HepG2 (cell line): ENCODE measurements around the gene SRP9. TPM values are rescaled to one million over a fixed set of nuclear protein-coding genes. Genes with fewer than 3 reads are reported as not detected.

Experiments
- ATAC-seq: fragments of 200-7000 bp; cut with Tn5 transposase; 3 replicates; pipeline ENCODE4 v1.9.1; 2020; ENCODE audit warnings: mild to moderate bottlenecking, moderate library complexity
- BruUV-seq: library from RNA; stranded (reverse); fragments of 400-500 nt; replicated peaks from 2 replicates; lab custom pipeline; 2021; lab: Mats Ljungman, UMichigan
- CTCF ChIA-PET: fragments of 300-600 bp; formaldehyde crosslinking; extraction: SDS; loops from one replicate; lab custom pipeline; 2021; ENCODE audit warnings: low total read pairs, inconsistent platforms, low intra/inter-chr PET ratio; lab: Yijun Ruan, JAX
- POLR2A ChIA-PET: fragments of 350-600 bp; sonication (Branson Sonifier 250); formaldehyde crosslinking; loops from one replicate; lab custom pipeline; 2020; ENCODE audit warnings: antibody characterized with exemption, inconsistent platforms; lab: Yijun Ruan, JAX
- DNase-seq: peaks from one replicate; pipeline ENCODE4 v3.0.0-alpha.2; 2015; ENCODE audit warnings: low spot score
- FAIRE-seq: peaks from 3 replicates; lab custom pipeline; 2011; peaks lifted over from hg19 to GRCh38; lab: Jason Lieb, UNC
- H2AFZ ChIP-seq: one replicate; pipeline ENCODE4 v1.6.1; 2011; ENCODE audit warnings: low read length, inconsistent platforms
- H3K27ac ChIP-seq: fragments of 300-600 bp; 3 replicates; pipeline ENCODE4 v1.8.0; 2011; ENCODE audit warnings: mixed run types, mild to moderate bottlenecking, mixed read lengths, low read length, inconsistent platforms; ENCODE audit not compliant: insufficient read depth; ENCODE audit errors: extremely low read length
- H3K27me3 ChIP-seq, 2 experiments: fragments of 200-600 bp in 1 of 2; 2 replicates in 1 of 2; 3 replicates in 1 of 2; pipeline versions ENCODE4 v1.6.0 to v1.8.0; 2011; ENCODE audit warnings: low read length in 2 of 2, mild to moderate bottlenecking in 2 of 2, moderate library complexity in 2 of 2, inconsistent platforms in 1 of 2; ENCODE audit not compliant: insufficient read depth in 2 of 2, control insufficient read depth in 1 of 2
- H3K36me3 ChIP-seq, 2 experiments: fragments of 200-600 bp in 1 of 2; replicated peaks in 1 of 2; 2 replicates in 1 of 2; 3 replicates in 1 of 2; pipeline versions ENCODE4 v1.5.1 to v1.8.0; 2011; ENCODE audit warnings: low read length in 2 of 2, inconsistent platforms in 1 of 2; ENCODE audit not compliant: insufficient read depth in 2 of 2, control insufficient read depth in 1 of 2
- H3K4me1 ChIP-seq: 2 replicates; pipeline ENCODE4 v1.5.1; 2012; ENCODE audit warnings: low read length, inconsistent platforms; ENCODE audit not compliant: insufficient read depth
- H3K4me2 ChIP-seq: 2 replicates; pipeline ENCODE4 v1.6.0; 2011; ENCODE audit warnings: low read depth, low read length, inconsistent platforms
- H3K4me3 ChIP-seq, 3 experiments: fragments of 200-600 bp in 1 of 3; sonication (generic), shearing (Covaris generic) in 1 of 3; replicated peaks in 1 of 3; 2 replicates each; pipeline ENCODE4 v1.5.1; 2011 to 2016; ENCODE audit warnings: low read length in 3 of 3, inconsistent platforms in 2 of 3, low read depth in 2 of 3, mild to moderate bottlenecking in 2 of 3, control low read depth in 1 of 3, mixed read lengths in 1 of 3; ENCODE audit not compliant: insufficient read depth in 1 of 3
- H3K79me2 ChIP-seq: one replicate; pipeline ENCODE4 v1.6.1; 2011; ENCODE audit warnings: low read length, inconsistent platforms; ENCODE audit not compliant: insufficient read depth
- H3K9ac ChIP-seq: 2 replicates; pipeline ENCODE4 v1.6.0; 2011; ENCODE audit warnings: mild to moderate bottlenecking, low read depth, low read length, inconsistent platforms; ENCODE audit not compliant: insufficient read depth
- H3K9me3 ChIP-seq: 2 replicates; pipeline ENCODE4 v1.5.1; 2012; ENCODE audit warnings: mild to moderate bottlenecking, low read length
- H4K20me1 ChIP-seq: 2 replicates; pipeline ENCODE4 v1.6.0; 2011; ENCODE audit warnings: inconsistent platforms, mild to moderate bottlenecking, low read length, moderate library complexity; ENCODE audit not compliant: insufficient read depth
- BRF2 ChIP-seq: sonication (generic); formaldehyde crosslinking; IDR thresholded peaks from 2 replicates; pipeline ENCODE4 v1.8.1; 2022; ENCODE audit warnings: mild to moderate bottlenecking, missing genetic modification reagents
- MATR3 ChIP-seq: sonication (generic); formaldehyde crosslinking; IDR thresholded peaks from 2 replicates; pipeline ENCODE4 v1.4.0; 2020; ENCODE audit warnings: missing genetic modification reagents
- MXI1 ChIP-seq: IDR thresholded peaks from 3 replicates; pipeline ENCODE4 v1.6.1; 2012; ENCODE audit warnings: low read depth, low read length, inconsistent platforms, borderline replicate concordance
- NFKB2 ChIP-seq: sonication (generic); formaldehyde crosslinking; IDR thresholded peaks from 2 replicates; pipeline ENCODE4 v1.4.0; 2020; ENCODE audit warnings: missing genetic modification reagents, borderline replicate concordance
- SAP130 ChIP-seq: IDR thresholded peaks from 2 replicates; pipeline ENCODE4 v1.6.1; 2016; ENCODE audit warnings: low read depth
- SRSF4 ChIP-seq: fragments of 200-400 bp; formaldehyde crosslinking; IDR thresholded peaks from one replicate; pipeline ENCODE4 v1.6.1; 2018; ENCODE audit warnings: mild to moderate bottlenecking, low read depth, low read length, moderate library complexity; ENCODE audit not compliant: poor library complexity, severe bottlenecking
- TARDBP ChIP-seq: sonication (generic); formaldehyde crosslinking; IDR thresholded peaks from 2 replicates; pipeline ENCODE4 v1.8.0; 2022; ENCODE audit warnings: mild to moderate bottlenecking, missing genetic modification reagents
- YY1 ChIP-seq: IDR thresholded peaks from 2 replicates; pipeline ENCODE4 v1.6.1; 2011; ENCODE audit warnings: low read length, low read depth, moderate library complexity, mild to moderate bottlenecking; ENCODE audit not compliant: insufficient read depth, insufficient replicate concordance
- ZFY ChIP-seq: sonication (generic); formaldehyde crosslinking; IDR thresholded peaks from 2 replicates; pipeline ENCODE4 v1.4.0; 2020; ENCODE audit warnings: missing genetic modification reagents
- ZNF432 ChIP-seq: sonication (generic); formaldehyde crosslinking; IDR thresholded peaks from 2 replicates; pipeline ENCODE4 v1.5.0; 2020; ENCODE audit warnings: missing genetic modification reagents, mild to moderate bottlenecking, borderline replicate concordance
- ZNF501 ChIP-seq: sonication (generic); formaldehyde crosslinking; IDR thresholded peaks from 2 replicates; pipeline ENCODE4 v1.5.1; 2020; ENCODE audit warnings: mild to moderate bottlenecking, moderate library complexity, missing genetic modification reagents
- WGBS: methylation state at CpG from one replicate; pipeline ENCODE4 v1.1.6; 2017; ENCODE audit warnings: low lambda C conversion rate; 5-methylcytosine and 5-hydroxymethylcytosine counted together
- in situ Hi-C: cut with HindIII; loops from 2 replicates; pipeline ENCODE4 v1.10.0; 2017; ENCODE audit warnings: low pct_unique_long_range_greater_than_20kb; ENCODE audit not compliant: extremely low pct_ligation_motif_present
- intact Hi-C: fragments of 100-400 bp; cut with micrococcal nuclease; formaldehyde crosslinking; loops from one replicate; pipeline ENCODE4 v1.10.0; 2022; ENCODE audit not compliant: unreplicated experiment
- polyA plus RNA-seq, 8 experiments: library from polyadenylated mRNA; depleted of rRNA in 3 of 8; stranded (reverse) in 7 of 8; unstranded in 1 of 8; fragments of >200 nt; fragmentation: Illumina TruSeq in 4 of 8; extraction: Trizol in 4 of 8; gene quantifications; 2 replicates each; pipeline versions ENCODE4 v1.2.1 to v1.2.3, GENCODE V29; 2011 to 2016; ENCODE audit warnings: low read depth in 4 of 8, missing spikeins in 1 of 8, mixed read lengths in 1 of 8; ENCODE audit not compliant: insufficient read depth in 1 of 8
- total RNA-seq, 5 experiments: library from RNA; depleted of rRNA; stranded (reverse); fragments of >200 nt; fragmentation: Illumina TruSeq; extraction: Trizol; gene quantifications; 2 replicates each; pipeline ENCODE4 v1.2.3, GENCODE V29; 2016; ENCODE audit warnings: low read depth in 1 of 5
- TF ChIP-seq, protein P1 (sequence below): sonication (generic); formaldehyde crosslinking; IDR thresholded peaks from 2 replicates; pipeline ENCODE4 v1.8.1; 2023; ENCODE audit warnings: mild to moderate bottlenecking, moderate library complexity, missing genetic modification reagents

SRP9 gene
- total and polyA plus RNA-seq, 2 of the 13 experiments (the other 11 are each of a cell fraction or from before 2014, with no cell fraction given) = 251 to 307 TPM

GRCh38 chr1:225774281-225775147 lies 3.1 kb upstream of the SRP9 start:
- Histone ChIP-seq H3K9me3 (no peaks in the 10 kb centered on the region), H3K4me2 (no peak overlapping the region), H2AFZ (no peak overlapping the region), H3K79me2 (peaks cover 18% of the 10 kb centered on the region), H3K9ac (no peak overlapping the region), H3K4me3 (no peak overlapping the region), H3K27me3 (no peaks in the 10 kb centered on the region; a peak in 1 of 5 replicates), H4K20me1 (peaks cover 4% of the 10 kb centered on the region; the same call in 1 of the 2 replicates), H3K27ac (no peak overlapping the region), H3K4me1 (peaks cover 67% of the 10 kb centered on the region), H3K36me3 (no peaks in the 10 kb centered on the region)
- intact Hi-C loops = loop anchor here (5.0 to 10.0 kb wide), 4 partner anchors 37 to 207 kb away; partner anchors contain the start of gene PYCR2
- in situ Hi-C loops = loop anchor here (5.0 kb wide), 1 partner anchor 297 kb away; no protein-coding TSS in a partner anchor
- ChIA-PET POLR2A (interaction anchor here (1.5 kb wide), 1 partner anchor 39 kb away, joined by 3 read pairs; no protein-coding TSS in a partner anchor), CTCF (no interaction called here)
- FAIRE-seq (no peak), DNase-seq (no peak), ATAC-seq (no peak)
- BruUV-seq = no TSS peak
- WGBS = 90% methylated on average over 2 of the region's 3 CpGs
- TF ChIP-seq SRSF4 (no peak), BRF2 (no peak), SAP130 (CRISPR knock-in tag) (no peak), MATR3 (CRISPR knock-in tag) (no peak), ZFY (CRISPR knock-in tag) (no peak), MXI1 (no peak), NFKB2 (CRISPR knock-in tag) (no peak), ZNF501 (CRISPR knock-in tag) (no peak), TARDBP (CRISPR knock-in tag) (no peak), ZNF432 (CRISPR knock-in tag) (no peak), YY1 (no peak)
- TF ChIP-seq, protein P1, sequence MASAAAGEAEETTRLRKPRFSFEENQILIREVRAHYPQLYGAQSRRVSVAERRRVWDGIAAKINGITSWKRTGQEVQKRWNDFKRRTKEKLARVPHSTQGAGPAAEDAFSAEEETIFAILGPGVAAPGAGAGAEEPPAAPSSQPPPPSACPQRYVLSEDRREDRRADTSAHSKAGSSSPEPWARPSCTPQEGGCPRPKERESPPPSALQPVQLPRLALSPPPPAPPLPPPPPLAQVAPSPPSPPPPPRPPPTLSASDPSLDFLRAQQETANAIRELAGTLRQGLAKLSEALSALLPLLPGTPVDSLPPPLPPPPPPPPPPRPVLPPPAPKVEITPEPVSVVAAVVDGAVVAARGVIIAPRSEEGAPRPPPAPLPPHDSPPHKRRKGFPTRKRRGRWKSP (CRISPR knock-in tag) = no peak
